Measurements from ENCODE around the gene BAIAP3.
"Not testable (repeated sequence)": the region's sequence is repeated elsewhere in the genome, so short reads cannot be mapped to it uniquely, and the experiment has no call there.

The BAIAP3 gene

DNA sequence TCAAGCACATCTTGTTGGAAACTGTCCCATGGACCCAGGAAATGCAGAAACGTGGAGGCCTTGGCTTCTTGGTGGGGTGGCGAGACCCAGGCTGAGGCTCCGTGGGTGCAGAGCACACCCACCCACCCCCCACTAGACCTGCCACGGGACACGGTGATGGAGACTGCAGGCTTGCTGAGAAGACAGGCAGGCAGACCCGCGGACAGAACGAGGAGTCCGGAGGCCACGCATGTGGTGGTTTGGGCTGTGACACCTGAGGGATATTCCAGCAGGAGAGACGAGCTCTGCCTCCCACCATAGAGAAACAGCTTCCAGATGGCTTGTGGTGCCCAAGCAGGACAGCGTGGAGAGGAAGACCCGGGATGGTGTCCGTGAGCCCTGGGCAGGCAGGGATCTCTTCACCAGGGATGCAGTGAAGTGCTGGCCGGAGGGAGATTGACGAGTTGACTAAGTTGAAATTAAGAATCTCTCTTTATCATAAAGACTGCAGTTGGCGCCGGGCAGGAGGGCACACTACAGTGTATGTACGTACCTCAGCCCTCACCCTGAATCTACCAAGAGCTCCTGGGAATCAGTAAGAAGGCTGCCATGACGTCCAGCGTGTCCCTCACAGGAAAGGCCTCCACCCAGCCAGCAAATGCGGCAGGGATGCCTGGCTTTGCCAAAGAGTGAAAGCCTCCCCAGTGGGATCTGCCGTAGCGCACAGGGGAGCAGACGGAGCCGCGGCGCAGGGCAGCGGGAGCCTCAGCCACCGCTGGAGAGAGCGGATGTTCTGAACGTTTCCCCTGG is 15.8 kb upstream of the BAIAP3 start:
- DNase-seq (ENCODE audit: low read depth in 4 of 4, low spot score in 1 of 4) = no peak

DNA sequence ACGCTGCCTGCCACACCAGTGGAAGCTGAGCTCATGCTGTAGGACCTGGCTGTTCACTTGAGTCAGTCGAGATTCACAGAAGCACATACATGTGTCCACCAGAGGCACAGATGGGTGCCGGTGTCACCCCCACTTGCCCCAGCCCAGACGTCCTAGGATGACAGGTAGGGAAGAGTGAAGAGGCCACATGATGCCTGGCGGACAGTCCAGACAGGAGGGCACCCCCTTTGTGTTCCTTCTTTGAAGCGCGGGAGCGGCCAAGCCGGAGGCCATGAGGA is 15.2 kb upstream of the BAIAP3 start:
- no peak for DNase-seq (ENCODE audit: low read depth in 4 of 4, low spot score in 1 of 4)

DNA sequence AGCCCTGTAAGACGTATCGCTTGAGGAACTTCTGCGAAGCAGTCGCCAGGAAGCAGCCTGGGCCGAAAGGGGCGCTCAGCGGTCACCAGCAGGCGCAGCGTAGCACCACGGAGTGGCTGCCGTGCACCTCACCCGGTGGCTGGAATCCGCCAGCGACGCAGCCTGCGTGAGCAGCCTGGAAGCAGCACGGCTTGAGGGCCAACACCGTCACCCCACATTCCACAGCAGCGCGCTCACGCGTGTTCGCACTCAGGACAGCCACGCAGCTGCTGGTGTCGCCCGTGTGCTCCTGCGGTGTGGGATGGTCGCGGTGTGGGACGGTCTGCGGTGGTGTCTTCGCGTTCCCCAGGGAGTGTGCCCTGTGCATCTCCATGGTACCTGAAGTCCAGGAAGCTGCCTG is 14.4 kb upstream of the BAIAP3 start:
- DNase-seq (ENCODE audit: low read depth in 4 of 4, low spot score in 1 of 4) = no peak

DNA sequence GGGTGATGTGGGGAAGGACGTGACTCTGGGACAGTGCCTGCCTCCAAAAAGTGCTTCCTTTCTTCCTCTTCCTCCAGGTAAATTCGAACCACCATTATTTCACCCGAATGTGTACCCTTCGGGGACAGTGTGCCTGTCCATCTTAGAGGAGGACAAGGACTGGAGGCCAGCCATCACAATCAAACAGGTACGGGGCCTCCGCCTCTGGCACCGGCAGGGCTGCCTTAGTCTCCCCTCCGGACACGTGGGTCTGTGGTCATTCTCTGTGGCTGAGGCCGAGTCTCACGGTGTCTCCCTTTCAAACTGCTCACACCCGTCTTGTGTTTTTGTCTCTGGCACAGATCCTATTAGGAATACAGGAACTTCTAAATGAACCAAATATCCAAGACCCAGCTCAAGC is 13.3 kb upstream of the BAIAP3 start:
- no peak for DNase-seq (ENCODE audit: low read depth in 4 of 4, low spot score in 1 of 4)

DNA sequence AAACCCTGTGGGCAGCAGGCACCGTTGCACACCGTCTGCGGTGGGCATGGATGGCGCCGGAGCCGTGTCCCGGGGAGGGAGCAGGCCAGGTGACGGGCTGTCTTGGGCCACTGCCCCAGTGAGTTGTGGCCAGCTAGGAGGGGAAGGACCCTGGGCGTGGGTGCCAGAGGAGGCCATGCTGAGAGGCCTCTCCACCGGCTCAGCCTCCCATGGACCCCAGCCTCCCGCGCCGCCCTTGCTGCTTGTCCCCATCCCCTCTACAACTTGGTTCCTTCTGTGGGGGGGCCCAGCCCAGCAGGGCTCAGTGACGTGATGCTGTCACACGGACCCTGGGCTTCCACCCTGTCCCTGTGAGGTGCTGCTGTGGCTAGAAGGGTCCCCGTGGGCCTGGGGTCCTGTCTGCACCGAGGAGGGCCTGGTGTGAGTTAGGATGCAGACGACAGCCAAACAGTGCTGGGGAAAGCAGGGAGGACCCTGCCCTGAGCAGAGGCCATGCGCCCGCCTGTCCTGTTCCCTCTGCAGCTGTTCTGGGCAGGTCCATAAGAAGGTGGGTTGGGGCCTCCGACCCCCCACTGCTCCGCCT is 12.7 kb upstream of the BAIAP3 start:
- DNase-seq (ENCODE audit: low read depth in 4 of 4, low spot score in 1 of 4) = no peak

DNA sequence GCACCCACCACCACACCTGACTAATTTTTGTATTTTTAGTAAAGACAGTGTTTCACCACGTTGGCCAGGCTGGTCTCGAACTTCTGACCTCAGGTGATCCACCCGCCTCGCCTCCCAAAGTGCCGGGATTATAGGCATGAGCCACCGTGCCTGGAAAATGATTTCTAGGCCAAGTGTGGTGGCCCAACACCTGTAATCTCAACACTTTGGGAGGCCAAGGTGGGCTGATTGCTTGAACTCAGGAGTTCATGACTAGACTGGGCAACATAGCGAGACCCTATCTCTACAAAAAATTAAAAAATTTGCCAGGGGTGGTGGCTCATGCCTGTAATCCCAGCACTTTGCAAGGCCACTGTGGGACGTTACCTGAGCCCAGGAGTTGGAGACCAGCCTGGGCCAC is 11.0 kb upstream of the BAIAP3 start:
- no peak for DNase-seq (ENCODE audit: low read depth in 4 of 4, low spot score in 1 of 4)

DNA sequence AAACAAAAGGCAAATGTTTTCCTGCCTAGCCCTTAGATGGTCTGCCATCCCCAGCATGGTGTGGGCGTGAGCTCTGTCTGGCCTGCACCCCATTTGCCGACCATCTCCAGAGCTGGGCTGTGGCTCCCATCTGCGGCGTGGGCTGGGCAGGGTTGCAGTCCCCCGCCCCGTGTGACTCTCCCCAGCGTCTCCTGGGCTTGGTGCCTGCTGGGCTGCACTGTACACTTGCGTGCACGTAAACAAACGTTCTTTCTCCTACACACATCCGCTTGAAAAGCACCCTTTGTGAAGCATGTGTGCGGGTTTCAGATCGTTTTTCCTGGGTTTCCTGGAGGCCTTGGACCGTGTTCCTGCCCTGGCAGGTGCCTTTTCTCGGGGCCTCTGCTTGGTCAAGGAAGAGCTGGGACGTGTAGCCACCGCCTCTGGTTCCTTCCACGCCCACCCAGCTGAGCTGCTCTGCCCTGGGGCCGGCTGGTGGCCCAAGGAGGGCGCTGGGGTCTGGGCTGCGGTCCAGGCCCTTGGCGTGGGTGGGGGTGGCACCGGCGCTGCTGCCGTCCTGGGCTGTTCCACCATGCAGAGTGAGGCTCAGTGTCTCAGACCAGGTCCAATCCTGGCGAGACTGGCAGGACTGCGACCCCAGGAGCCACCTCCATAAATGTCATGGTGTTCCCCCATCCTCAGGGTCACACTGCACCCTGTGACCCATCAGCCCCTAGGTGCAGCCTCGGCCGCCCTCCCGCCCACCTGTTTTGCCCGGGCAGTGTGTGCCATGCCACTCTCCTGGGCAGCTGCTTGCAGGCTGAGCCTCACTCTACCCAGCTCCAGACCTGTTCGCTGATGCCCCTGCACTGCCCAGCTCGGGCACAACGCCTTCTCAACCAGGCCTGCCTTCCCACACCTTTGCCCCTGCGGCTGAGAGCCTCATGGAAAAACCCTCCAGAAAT is 9.9 kb upstream of the BAIAP3 start:
- no peak for DNase-seq (ENCODE audit: low read depth in 4 of 4, low spot score in 1 of 4)

DNA sequence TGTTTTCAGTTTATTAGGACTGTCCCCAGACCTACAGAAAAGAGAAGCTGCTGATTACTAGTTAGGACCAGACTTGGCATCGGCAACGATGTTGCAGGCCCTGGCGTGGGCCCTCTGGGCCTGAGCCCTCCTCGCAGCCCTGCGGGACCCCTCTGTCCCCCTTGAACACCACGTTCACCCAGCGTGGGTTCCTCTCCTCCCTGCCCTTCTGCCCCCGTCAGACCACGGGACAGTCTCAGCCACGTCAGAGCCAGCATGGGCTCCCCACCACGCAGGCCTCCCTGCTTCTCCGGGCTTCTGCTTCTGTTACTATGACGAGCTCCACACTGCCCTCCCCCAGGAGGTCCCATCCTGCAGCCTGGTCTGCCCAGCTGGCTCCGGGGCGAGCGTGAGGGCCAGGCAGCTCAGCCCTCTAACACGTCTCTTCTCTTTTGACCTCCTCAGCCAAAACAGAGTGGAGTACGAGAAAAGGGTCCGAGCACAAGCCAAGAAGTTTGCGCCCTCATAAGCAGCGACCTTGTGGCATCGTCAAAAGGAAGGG is 9.1 kb upstream of the BAIAP3 start:
- no peak for DNase-seq (ENCODE audit: low read depth in 4 of 4, low spot score in 1 of 4)

DNA sequence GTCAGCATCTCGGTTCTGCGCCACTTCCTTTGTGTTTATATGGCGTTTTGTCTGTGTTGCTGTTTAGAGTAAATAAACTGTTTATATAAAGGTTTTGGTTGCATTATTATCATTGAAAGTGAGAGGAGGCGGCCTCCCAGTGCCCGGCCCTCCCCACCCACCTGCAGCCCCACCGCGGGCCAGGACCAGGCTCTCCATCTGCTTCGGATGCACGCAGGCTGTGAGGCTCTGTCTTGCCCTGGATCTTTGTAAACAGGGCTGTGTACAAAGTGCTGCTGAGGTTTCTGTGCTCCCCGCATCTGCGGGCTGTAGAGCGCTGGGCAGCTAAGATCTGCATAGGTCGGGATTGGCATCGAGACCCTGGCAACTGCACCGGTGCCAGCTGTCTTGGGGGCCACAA is 8.2 kb upstream of the BAIAP3 start:
- DNase-seq (ENCODE audit: low read depth in 4 of 4, low spot score in 1 of 4) = no peak

DNA sequence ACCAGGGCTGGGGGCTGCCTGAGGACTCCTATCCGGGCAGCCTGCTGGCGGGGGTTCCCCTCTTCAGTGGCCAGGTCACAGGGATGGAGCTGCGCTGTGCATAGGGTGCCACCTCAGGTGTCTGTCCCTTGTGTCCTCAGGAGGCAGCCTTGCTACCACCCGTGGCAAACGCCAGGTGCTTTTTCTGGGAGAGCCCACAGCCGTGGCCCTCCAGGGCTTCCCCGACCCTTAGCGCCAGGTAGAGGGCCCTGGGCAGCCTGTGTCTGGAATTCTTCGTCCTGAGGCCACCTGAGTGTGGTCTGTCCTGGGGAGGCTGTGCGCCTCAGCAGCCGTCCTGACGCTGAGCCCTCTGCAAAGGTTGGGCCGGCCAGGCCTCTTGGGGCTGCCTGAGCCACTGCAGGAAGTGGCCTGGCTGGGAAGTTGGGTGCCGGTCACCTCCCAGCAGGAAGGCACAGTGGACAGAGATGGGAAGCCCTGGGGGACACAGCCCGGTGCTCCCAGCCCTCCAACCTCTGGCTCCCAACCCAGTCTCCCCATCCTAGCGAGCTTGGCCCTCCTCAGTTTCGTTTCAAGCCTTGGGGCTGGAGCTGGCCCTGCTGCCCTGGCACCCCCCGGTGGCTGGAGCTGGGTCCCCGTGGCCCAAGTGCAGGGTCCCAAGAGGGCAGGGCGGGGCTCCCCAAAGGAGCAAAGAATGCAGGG is 7.6 kb upstream of the BAIAP3 start:
- no peak for DNase-seq (ENCODE audit: low read depth in 4 of 4, low spot score in 1 of 4)

DNA sequence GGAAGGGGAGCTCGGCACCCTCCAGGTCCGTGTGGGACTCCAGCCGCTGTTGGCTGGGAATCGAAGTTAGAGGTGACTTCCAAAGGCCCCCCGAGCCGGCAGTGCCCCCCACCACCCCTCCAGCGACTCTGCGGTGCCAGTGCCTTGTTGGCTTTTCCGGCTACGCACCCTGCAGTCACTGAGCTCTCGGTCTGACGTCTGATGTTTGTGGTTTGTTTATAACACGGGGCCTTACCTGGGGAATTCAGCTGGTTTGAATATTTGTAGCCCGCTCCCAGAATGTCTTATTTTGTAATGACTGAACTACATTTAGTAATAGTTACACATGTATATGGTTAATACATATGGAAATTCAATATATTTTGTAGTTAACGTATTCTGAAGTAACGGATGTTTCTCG is 7.1 kb upstream of the BAIAP3 start:
- DNase-seq (ENCODE audit: low read depth in 4 of 4, low spot score in 1 of 4) = no peak

DNA sequence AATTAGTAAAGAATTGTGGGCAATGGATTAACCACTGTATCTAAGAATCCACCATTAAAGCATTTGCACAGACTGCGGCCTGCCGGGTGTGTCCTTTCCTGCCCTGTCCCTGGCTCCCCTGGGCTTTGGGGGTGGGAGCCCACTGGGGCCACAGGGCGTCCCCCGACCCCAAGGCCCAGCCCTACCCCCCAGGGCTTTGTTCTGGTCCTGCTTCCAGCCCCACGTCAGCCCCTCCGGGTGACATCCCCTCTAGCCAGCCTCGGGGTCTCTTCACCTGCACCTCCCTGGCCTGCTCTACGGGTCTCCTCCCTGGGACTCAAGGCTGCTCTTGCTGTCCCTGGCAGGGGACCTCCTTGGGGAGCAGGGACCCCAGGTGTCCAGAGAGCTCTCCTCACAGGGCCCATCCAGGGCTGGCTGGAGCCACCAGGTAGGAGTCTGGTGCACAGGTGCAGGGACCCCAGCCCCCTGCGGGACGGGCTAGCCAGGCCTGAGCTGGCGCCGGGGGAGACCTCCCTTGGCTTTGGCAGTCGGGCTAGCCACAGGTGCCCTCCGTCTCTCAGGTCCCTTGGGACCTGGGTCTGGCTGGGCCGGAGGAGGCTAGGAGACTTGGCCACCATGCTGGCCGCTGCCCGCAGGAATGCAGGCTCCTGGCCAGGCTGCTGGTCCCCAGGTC is 6.4 kb upstream of the BAIAP3 start:
- no peak for DNase-seq (ENCODE audit: low read depth in 4 of 4, low spot score in 1 of 4)

DNA sequence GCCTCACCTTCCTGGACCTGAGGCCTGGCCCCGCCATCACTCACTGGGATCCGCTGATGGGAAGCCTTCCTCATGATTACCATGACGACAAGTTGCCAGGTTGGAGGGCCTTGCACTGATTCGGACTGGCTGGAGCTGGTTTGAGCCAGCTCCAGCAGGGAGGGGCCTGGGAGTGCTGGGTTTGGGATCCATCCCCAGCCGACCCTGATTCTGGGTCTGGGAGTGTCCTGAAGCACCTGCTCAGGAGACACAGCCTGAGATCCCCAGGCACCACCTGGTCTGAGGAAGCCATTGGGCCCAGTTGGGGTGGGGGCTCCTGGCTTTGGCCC is 5.9 kb upstream of the BAIAP3 start:
- DNase-seq (ENCODE audit: low read depth in 4 of 4, low spot score in 1 of 4) = no peak

DNA sequence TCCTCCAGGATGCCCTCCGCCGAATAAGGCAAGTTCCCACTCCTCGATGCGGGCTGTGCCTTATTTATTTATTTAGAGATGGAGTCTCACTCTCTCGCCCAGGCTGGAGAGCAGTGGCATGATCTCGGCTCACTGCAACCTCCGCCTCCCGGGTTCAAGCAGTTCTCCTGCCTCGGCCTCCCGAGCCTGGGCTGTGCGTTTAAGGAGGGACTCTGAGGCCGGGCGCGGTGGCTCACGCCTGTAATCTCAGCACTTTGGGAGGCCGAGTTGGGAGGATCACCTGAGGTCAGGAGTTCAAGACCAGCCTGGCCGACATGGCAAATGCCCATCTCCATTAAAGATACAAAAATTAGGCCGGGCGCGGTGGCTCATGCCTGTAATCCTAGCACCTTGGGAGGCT is 5.3 kb upstream of the BAIAP3 start:
- DNase-seq (ENCODE audit: low read depth in 4 of 4, low spot score in 1 of 4) = not testable (repeated sequence)

DNA sequence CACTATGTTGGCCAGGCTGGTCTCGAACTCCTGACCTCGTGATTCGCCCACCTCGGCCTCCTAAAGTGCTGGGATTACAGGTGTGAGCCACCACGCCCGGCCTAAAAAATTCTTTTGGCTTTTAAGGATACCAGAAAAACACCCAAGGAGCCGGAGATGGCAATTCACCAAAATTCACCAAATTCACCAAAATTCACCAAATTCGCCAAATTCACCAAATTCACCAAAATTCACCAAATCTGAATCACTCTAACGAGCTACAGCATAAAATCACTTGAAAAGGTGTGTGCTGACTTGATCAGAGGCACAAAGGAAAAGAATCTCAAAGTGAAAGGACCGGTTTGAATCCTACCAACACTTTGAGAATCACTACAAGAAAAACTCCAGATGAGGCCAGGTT is 4.5 kb upstream of the BAIAP3 start:
- not testable (repeated sequence) for DNase-seq (ENCODE audit: low read depth in 4 of 4, low spot score in 1 of 4)

DNA sequence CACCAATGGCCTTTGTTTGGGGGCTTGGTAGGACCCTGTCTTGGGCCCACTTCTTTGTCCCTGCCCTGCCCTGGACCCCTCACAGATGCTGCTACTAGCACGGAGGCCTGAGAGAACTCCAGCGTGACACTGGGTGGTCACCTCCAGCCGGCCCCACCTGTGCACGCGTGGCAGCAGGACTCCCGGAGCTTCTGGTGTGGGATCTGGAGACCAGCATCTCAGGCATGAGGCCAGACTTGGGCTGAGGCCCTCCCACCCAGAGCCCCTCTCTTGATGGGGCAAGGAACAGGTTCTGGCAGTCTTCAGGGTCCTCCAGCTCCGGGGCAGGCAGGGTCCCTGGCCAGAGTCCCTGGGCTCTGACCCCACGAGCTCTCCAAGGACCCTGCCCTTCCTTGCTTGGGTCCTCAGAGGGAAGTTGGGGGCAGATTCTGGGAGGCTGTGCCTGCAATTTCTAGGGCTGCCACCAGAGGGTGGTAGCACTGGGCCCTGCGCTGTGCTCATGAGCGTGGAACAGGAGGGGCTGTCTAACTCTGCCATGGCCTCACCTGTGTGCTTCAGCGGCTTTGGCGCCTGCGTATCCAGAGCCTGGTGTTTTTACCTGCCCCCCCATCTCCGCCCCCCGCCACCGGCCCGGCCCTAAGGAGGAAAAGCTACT is 3.1 kb upstream of the BAIAP3 start:
- DNase-seq (ENCODE audit: low read depth in 4 of 4, low spot score in 1 of 4) = no peak

DNA sequence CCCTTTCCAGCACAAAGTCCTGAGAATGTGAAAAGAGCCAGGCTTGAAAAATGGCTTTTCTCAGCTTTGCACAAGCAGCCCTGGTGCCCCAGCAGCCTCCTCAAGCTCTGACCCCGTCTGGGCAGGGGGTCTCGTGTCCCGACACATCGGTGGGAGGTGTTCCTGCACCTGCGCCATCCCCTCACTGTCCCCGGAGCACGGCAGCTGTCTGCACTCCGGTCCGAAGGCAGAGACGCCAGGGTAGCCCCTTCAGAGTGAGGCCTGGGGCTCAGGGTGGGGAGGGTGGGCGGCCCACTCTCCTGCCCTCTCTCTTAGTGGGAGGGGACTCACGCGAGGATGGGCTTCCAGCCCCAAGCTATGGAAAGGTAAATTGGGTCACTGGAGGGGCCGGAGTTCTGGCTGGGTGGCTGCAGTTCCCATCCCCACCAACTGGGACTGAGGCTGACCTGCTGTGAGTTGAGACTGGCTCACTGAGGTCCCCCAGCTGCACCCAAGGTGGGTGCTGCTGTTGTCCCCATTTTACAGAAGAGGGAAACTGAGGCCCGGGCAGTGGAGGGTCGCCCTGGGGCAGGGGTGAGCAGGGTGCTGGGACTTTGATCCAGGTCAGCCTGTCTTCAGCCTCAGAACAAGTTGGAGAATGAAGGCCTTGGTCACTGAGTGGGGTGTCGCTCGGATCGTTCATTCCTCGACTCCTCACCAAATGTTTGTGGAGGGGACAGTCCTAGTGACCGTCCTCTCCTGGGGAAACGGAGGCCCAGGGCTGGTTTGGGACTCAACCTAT is 2.3 kb upstream of the BAIAP3 start:
- no peak for DNase-seq (ENCODE audit: low read depth in 4 of 4, low spot score in 1 of 4)

DNA sequence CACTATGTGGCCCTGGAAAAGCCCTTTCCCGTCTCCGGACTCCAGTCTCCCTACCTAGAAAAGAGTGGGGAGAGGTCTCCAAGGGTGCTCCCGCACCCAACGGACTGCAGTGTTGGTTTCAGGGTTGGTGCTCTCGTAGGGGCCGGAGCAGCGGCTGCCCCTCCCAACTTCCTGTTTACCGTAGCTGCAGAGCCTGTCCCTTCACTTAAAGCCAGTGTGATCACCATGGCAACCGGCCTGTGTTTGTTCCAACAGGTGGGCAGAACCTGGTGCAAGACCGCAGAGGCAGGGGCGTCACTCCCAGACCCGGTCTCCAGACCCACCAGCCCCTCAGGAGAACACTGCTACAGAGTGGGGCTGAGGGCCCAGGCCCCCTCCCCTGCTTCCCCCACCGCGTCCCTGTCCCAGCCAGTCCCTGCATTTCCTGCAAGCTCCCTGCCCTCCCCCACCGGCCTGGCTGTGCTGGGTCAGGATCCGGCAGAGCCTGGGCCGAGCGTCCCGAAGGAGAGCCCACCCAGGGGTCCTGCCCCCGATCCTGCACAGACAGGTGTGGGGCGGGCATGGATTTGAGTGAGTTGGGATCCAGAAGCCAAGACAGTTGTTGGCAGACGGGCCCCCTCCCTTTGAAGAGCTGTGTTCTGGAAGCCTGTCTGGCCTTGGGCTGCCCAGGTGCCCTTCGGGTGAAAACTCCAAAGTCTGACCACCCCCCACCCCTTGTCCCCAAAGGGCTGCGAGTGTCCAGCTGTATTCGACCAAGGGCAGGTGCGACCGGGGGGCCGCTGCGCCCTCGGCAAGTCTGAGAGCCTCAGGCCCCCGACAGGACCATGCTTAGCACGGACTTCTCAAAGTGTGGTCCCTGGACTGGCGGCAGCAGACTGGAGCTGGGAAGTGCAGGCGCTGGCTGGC is 1.5 kb upstream of the BAIAP3 start:
- DNase-seq (ENCODE audit: low read depth in 4 of 4, low spot score in 1 of 4) = no peak
